ENCODE results near the gene RNF32.

DNA sequence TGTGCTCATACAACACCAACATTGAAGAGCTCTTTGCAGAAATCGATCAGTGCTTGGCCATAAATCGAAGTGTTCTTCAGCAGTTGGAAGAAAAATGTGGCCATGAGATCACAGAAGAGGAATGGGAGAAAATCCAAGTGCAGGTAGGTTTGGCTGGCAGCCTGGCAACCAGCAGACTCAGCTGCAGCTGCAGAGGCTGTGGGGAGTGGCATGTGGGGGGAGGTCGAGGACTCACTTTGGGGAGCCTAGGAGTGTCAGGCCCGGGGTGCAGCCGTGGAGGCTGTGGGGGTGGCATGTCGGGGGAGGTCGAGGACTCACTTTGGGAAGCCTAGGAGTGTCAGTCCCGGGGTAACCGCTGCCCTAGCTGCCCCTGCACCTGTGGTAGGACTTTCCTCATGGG, 35.1 kb downstream of the RNF32 start:
- TF ChIP-seq CTCF (IDR thresholded peaks at IDR 0.05 in 8 of 11, conservative IDR thresholded peaks at IDR 0.05 in 3 of 11): no peak
- TF ChIP-seq POLR2AphosphoS5 (IDR thresholded peaks at IDR 0.05): no peak
- TF ChIP-seq POLR2A (IDR thresholded peaks at IDR 0.05): no peak
